C4-2B (cell line): ENCODE measurements around the gene FRMPD2.
"Not testable (repeated sequence)": the region's sequence is repeated elsewhere in the genome, so short reads cannot be mapped to it uniquely, and the experiment has no call there.

Experiments
- H3K27ac ChIP-seq: fragments of 450-650 bp; 2 replicates; pipeline ENCODE4 v1.5.1; 2017
- ZFX ChIP-seq: fragments of 450-650 bp; IDR thresholded peaks from 2 replicates; pipeline ENCODE4 v1.6.1; 2017
- TF ChIP-seq, protein P1 (sequence below): fragments of 450-650 bp; conservative IDR thresholded peaks from 2 replicates; pipeline ENCODE4 v1.5.1; 2017; ENCODE audit warnings: mild to moderate bottlenecking

The FRMPD2 gene

DNA sequence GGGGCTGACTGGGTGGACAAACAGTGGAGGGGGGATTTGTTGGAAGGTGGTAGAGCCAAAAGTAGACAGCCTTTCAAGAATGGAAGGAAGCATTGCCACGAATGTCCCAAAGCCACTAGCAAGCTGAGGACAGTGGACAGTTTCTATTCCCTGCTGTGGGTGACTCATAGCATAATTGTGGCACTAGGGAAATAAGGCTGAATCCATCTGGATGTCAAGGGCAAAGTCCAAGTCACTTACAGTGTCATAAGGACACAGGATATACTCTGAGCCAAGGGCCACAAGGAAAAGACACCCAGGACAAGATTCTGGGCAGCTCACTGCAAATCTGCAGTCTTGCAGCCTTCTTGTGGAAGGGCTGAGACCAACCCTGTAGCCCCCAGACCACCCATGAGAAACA is 79.7 kb downstream of the FRMPD2 start:
- no peak overlapping the region for H3K27ac ChIP-seq
- TF ChIP-seq, protein P1, sequence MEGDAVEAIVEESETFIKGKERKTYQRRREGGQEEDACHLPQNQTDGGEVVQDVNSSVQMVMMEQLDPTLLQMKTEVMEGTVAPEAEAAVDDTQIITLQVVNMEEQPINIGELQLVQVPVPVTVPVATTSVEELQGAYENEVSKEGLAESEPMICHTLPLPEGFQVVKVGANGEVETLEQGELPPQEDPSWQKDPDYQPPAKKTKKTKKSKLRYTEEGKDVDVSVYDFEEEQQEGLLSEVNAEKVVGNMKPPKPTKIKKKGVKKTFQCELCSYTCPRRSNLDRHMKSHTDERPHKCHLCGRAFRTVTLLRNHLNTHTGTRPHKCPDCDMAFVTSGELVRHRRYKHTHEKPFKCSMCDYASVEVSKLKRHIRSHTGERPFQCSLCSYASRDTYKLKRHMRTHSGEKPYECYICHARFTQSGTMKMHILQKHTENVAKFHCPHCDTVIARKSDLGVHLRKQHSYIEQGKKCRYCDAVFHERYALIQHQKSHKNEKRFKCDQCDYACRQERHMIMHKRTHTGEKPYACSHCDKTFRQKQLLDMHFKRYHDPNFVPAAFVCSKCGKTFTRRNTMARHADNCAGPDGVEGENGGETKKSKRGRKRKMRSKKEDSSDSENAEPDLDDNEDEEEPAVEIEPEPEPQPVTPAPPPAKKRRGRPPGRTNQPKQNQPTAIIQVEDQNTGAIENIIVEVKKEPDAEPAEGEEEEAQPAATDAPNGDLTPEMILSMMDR = no peak
- no peak for TF ChIP-seq ZFX

DNA sequence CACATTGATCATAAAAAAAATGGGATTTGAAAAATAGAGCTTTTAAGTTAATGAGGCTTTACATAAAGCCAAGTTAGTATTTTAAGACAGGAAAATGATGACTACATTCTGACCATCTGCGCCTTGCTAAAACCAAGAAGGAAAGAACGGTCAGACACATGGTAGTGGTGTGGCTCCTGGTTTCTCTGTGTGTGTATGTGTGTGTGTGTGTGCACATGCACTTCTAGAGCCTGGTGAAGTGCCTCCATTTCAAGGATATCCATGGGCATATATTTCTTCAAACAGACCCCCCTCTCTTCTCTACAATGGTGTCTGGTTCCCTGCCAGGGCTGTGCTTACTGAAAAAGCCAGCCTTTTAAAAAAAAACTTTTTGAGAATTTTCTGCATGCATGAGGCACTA is 80.9 kb downstream of the FRMPD2 start:
- TF ChIP-seq, protein P1 = no peak
- no peak for TF ChIP-seq ZFX
- H3K27ac ChIP-seq = no peak overlapping the region

DNA sequence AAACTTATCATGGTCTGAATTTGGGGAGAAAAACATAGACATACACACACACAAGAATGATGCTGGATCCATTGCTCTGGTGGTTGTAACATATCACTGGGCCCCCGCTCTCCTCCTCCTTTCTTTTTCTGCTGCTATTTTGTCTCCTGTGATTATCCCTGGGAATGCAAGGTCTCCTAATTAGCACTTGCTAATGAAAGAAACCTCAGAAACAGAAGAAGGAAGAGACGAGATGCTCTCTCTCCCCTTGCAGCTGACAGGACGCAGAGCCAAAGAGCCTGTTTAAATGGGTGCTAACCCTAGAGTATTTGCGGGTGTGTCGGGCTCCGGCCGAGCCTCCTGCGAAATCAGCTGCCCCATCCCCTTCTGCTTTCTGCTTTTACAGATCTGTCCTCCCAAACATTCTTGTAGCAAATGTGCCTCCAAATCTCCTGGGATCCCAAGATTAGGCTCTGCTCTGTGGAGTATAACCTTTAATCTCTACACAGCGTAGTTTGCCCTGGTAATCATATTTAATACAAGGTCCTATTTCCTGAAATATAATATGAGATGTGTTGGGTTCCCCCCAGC is 81.5 kb downstream of the FRMPD2 start:
- no peak overlapping the region for H3K27ac ChIP-seq

DNA sequence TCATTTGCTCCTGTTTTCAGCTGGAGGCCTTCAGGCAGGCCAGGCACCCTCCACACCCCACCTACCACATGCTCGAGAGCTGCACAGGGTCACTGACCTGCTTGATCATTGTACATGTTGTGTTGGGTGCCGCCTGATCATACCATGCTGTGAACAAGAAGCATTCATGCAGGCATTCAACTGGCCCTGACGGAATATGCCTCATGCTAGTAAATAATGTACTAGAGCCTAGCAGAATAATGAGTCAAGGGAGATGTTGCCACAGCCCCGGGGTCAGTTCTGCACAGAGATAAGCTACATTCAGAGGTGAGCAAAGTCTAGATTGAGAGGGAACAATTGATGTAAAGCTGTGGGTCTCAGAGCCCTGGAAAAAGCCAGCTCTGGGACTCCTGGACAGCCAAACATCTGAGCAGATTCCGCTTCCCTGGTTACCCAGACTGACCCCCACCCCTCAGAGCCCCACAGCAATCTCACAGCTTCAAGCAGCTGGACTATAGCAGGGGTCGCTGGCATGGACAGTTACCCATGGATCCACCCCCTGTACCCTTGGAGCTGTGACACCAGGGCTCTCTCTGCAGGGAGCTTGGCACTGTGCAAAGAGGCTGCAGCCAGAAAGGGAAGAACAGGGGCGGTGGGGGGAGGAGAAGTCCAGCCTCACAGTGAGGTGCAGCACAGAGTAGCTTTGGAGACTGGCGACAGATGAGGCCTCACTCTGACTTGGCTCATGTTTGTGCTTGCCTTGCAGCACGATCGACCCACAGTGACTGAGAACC is 86.6 kb downstream of the FRMPD2 start:
- TF ChIP-seq ZFX = no peak
- TF ChIP-seq, protein P1 = no peak
- H3K27ac ChIP-seq = no peak overlapping the region

More for the DNA sequence above, 81.5 kb downstream of the FRMPD2 start:
- TF ChIP-seq, protein P1 = no peak
- no peak for TF ChIP-seq ZFX

DNA sequence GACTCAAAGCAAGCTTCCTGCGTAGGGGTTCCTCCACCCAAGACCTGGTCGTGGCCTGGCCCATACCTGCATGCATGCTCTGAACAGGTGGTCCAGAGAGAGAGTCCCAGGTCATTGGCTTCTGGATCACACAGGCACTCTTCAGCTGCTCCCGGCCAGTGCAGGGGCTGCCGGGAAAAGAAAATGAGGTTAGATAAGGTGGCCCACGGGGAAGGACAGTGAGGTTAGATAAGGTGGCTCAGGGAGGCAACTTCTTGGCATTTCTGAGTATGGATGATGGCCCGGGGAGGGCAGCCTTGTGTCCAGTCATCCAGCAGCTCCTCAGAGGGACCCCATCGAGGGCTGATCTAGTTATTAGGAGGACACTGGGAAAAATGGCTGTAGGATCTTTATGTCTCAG is 87.4 kb downstream of the FRMPD2 start:
- TF ChIP-seq ZFX = no peak
- TF ChIP-seq, protein P1 = no peak
- H3K27ac ChIP-seq = no peak overlapping the region

DNA sequence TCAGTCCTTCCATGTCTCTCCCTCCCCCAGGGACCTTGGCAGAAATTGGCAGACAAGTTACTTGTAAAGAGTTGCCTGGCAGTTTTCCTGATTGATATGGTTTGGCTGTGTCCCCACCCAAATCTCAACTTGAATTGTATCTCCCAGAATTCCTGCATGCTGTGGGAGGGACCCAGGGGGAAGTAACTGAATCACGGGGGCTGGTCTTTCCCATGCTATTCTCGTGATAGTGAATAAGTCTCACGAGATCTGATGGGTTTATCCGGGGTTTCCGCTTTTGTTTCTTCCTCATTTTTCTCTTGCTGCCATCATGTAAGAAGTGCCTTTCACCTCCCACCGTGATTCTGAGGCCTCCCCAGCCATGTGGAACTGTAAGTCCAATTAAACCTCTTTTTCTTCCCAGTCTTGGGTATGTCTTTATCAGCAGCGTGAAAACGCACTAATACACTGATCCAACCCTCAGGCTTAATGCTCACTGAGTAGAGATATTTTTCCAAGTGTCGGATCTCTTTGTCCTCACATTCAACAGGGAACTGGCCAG is 88.2 kb downstream of the FRMPD2 start:
- H3K27ac ChIP-seq = not testable (repeated sequence)

DNA sequence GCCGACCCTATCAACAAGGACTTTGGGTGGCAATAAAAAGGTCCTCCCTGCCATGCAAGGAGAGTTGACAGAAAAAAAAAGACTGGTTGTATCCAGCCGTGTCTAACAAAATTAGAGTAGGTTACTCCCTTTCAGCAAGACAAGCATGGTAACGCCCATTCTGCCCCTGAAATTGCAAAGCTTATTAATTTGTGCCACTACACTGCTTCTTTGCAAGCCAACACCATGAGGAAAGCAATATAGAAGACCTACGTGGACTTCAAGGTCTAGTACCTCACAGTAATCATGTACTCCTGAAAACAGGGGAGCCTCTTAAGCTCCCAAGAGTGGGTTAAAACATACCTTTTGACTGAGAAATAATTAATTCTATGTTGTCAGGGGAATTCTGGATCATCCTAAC is 90.3 kb downstream of the FRMPD2 start:
- TF ChIP-seq, protein P1 = no peak
- no peak for TF ChIP-seq ZFX
- H3K27ac ChIP-seq = no peak overlapping the region

DNA sequence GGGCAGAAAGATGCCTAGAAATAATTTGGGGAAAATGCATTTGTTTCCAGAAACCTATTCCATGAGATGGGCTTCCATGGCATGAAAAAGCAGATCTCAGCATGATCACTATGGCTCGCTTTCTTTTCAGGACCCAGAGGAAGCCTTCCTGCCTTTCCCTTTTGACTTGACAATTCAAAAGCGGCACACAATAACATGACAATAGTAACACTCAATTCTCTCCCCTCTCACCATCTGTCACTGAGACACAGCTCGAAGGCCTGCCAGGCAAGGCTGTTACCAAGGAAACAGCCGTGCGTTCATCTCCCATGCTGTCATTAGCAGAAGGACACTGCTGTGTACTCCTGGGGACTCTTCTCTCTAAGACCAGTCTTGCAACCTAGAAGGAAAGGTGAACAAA is 101.8 kb downstream of the FRMPD2 start:
- not testable (repeated sequence) for H3K27ac ChIP-seq

DNA sequence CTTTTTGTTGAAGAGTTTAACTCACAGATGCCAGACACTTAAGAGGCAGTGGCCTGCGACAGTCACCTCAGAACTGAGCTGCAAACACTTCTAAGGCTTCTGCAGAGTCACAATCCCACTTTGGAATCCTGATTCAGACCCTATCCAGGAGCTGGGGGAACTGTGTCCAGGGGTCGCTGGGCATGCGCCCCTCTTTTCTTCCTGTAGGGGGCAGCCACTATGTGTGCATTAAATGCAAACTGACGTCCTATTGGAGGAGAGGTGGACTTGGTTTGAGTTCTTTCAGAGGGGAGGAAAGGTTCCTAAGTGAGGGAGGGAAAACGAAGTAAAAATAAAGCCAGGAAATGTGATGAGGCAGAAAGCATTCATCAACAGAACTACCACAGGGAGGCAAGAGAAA is 113.8 kb downstream of the FRMPD2 start:
- H3K27ac ChIP-seq = not testable (repeated sequence)

DNA sequence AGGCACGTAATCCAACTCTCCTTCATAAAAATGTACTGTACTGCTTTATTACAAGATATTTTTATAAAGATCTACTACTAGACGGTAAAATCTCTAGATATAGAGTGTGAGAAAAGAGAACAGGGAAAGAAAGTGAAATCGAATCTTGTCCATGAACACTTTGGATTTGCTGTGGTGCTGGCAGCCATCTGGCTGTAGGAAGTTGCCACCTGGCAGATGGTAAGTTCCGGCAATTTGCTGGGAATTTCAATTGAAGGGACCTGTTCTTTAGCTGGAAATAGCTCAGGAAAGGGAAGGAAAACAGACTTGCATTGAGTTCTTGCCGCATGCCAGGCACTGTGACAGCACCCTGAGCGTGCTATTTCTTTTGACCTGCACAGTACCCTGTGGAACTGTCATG is 114.3 kb downstream of the FRMPD2 start:
- H3K27ac ChIP-seq = not testable (repeated sequence)

DNA sequence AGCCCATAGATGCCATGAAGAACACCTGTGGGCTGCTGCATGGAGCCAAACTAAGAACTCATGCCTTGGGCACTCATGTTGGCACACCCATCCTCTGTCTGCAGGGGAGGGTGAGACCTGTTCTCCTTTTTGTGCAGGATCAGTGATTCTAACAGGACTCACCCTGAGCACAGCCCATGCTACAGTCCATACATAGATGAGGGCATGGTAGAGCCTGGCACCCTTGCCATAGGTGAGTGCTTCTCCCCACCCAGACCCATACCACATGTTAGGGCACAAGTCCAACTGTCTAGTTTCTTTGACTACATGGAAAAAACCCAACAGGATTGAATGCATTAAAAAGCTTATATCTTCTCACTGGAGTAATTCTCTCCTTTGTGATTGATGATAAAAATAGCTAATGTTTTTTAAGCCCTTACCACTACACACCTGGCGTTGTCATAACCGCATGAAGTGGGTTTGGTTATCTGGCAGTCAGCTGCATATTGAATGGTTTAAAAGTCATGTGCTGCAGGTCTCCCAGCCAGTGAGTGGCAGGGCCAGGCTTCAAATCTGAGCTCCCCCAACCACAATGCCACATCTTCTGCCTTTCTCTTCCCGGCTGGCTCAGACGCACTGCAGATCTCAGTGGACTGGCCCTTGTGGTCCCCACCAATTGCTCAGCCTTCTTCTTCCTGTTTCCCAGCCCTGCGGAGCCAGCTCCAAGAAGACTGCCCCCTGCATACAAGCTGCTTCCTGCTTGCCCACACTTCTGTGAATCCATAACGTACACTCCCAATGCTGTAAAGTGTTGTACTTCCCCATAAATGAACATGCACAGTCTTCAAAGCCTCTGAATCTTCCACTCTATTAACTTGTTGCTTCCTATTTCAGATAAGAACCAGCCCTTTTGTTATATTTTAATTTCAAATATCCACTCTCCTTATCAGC is 120.0 kb downstream of the FRMPD2 start:
- not testable (repeated sequence) for H3K27ac ChIP-seq

DNA sequence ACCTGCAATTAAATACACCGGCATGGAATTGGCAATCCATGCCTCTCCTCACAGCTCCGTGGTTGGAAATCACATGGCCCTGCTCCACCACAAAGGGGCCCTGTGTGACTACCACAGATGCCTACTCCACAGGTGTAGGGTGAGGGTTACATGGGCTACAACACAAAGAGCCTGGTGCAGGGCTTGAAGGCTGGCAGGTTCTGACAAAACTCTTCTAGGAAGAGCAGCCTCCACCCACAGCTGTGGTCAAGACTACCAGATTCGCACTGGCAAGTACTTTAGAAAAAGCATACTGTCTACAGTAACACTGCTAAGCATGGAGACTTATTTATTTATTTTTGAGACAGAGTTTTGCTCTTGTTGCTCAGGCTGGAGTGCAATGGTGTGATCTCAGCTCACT is 126.9 kb downstream of the FRMPD2 start:
- not testable (repeated sequence) for H3K27ac ChIP-seq
